ENCODE data around the gene LGALS9.

Gene LGALS9

DNA sequence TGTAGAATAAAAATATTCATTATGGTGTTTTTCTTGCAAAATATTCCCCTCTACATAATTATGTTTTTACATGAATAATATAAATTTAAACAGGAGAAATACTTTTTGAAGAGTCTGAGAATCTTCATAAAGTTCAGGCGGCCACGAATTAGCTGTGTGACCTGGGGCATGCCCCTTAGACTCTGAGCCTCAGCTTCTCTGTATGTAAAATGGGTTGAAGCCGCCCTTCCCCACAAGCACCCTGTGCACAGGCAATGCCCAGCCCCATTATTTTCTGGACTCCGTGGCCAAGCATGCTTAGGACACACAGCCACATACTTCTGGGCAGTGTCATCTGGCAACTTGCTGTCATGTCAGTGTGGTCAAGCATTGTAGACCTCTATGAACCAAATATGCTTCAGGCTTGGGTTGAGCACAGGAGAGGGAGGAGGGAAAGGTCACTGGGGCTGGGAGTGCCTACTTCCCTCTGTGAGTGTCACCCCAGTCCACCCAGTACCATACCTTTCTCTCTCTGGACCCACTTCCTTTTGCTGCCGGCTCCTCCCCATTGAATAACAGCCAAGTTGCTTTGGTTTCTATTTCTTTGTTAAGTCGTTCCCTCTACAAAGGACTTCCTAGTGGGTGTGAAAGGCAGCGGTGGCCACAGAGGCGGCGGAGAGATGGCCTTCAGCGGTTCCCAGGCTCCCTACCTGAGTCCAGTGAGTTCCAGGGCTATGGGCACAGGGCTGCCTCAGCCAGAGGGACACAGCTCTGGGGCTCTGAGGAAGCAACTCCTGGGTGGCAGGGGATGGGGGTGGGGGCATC lies at the start of gene LGALS9:
LGALS9 (plus strand) TSS at position 582 of the 804 bp plus-strand sequence; CDS start at position 660, 78 bp downstream.
- peak in 1 of 2 experiments; percentile 21 for DNase-seq

DNA sequence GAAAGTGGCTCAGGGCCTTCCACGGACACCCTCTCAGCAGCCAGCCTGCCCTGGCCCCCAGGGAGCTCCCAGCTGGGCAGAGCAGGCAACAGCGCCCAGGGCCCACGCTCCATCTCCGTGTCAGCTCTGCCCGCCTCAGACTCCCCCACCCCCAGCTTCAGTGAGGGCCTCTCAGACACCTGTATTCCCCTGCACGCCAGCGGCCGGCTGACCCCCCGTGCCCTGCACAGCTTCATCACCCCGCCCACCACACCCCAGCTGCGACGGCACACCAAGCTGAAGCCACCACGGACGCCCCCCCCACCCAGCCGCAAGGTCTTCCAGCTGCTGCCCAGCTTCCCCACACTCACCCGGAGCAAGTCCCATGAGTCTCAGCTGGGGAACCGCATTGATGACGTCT lies 48.3 kb upstream of the LGALS9 start:
- no peak for DNase-seq

DNA sequence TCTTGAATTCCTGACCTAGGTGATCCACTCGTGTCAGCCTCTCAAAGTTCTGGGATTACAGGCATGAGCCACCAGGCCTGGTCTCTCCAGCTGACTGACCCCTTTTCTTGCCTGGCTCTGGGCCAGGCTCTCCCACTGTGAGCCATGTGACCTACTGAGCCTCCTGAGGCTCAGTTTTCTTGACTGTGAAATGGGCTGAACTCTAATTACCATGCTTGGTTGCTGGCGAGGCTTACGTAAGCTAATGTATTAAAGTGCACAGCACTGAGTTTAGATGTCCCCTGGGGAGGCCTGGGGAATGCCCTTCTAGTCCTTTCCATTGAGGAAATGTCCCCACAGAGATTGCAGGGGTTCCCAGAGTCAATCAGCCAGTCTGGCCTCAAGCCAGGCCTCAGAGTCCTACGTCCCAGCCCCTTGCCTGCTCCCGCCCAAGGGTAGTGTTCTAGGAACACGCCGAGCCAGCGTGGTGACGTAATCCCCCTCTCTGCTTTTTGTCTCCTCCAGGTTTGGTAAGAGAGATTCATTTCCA lies 45.8 kb upstream of the LGALS9 start:
- DNase-seq: no peak

DNA sequence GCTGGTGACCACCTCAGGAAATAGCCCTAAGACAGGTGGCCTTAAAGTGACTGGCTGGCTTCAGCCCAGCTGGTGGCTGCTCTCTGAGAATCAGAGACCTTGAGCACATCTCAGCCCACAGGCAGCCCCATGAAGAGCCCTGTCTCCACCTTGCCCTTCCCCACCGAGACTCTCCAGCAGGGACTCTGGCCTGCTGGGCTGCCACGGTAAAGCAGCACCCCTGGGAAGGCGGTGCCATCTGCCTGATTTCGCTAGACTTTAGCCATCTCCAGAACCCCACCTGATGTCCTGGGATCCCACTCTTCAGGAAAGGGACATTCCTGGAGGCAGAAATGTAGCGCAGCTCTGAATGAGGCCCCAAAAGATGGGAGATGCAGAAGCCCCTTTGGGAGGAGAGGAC lies 45.2 kb upstream of the LGALS9 start:
- DNase-seq: no peak

DNA sequence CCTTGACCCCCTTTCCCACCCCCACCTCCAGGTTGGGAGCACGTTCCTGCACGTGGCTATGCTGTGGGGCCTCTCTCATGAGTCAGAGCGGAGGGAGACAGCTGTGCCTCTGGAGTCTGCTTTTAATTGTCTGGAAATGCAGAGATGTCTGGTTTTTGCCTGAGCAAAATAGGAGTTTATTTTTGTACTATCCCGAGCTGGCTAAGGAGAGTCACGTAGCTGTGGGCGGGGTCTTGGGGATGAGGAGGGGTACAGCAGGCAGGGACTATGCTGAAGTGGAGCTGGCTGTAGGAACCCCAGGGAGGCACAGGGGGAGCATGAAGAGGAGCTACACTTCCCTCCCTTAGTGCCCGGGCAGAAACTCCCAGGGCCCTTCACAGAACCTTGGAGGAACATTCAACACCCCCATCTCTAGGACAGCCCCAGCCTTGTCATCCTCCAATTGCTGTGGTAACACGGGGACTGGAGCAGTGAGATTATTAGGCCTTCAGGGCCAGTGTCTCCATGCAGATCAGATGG lies 44.7 kb upstream of the LGALS9 start:
- DNase-seq: no peak

DNA sequence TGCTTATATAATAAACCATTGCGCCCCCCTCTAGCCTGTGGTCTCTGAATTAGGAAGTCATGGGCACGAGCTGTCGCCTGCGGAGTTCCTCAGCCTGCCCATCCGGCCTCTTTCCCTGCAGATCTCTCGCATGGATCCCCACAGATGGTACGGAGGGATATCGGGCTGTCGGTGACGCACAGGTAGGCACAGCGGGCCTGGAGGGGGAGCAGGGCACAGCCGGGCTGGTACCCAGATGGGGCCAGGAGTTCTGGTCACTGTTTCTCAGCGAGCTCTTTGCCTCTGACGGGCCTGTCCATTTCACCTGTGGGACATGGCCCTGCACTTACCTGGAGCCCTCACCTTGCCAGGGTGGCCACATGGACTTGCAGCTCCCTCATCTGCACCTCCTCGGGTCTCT lies 42.6 kb upstream of the LGALS9 start:
- DNase-seq: no peak

DNA sequence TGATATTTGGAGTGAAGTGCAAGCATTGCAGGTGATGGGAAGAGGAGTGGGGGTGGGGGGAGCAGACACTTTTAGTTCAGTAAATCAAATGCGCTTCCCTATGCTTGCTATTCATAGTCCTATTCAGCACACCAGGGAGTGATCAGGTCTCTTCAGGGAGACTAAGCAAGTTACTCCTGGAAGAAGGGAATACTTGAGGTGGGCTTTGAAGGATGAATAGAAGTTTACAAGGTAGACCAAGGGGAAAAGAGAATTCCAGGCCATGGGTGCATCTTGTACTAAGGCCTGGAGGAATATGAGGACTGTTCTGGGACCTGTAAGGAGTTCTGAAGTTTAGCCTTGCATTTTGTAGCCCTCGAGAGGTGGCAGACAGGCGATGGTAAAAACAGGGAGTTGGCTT lies 40.1 kb upstream of the LGALS9 start:
- DNase-seq: no peak

DNA sequence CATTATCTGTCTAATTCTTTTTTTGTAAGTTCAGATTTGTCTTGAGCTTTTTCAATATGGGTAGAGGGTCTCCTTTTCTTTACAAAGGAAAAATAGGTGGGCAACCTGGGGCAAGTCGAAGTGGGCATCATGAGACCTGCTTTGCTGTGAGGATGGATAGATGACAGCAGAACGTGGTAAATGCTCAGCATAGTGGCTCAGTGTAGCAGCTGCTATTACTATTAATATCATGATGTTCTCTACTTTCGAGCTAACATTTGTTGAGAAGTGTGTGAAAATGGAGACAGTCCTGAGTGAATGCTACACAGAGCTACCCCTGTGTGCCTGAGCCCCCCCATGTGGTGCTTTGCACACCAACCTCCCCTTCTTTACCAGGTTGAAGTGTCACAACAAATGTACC lies 39.0 kb upstream of the LGALS9 start:
- DNase-seq: no peak

DNA sequence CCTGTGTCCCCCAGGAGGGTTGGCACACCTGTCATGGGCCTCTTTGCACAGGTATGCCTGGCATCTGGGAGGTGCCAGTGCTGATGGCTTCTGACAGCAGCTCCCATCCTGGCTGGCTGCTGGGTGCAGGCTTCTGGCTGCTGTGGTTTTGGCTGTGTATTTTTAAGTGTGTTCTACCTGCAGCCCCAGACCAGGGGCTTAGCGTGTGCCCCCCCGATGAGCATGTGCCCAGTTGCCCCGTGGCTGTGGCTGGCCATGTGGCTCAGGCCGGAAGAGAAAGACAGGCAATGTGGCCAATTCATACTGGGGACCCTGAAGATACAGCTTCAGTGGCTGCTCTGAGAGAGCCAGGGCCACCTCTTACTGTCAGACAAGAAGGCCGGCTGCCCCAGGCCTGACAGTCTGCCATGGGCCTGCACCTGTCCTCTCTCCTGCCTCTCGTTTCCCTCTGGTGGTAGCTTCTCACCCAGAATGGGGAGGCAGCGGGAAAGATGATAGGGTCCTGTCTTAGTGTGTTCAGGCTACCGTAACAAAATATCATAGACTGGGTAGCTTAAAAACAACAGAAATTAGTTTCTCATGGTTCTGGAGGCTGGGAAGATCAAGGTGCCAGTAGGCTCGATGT lies 37.6 kb upstream of the LGALS9 start:
- DNase-seq: no peak

DNA sequence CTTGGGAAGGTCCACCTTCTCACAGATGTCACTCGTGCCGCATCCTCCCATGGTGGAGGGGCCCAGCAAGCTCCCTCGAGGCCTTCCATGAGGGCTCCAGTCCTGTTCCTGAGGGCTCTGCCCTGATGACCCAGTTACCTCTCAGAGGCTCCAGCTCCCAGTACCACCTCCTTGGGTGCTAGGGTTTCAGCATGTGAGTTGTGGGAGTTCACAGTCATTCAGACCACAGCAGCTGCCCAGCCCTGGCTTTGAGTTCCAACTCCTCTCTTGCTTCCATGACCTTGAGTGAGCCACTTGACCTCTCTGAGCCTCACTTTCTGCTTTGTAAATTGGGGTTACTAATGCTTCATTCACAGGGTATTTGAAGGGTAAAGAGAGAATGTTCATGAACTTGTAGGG lies 37.1 kb upstream of the LGALS9 start:
- no peak for DNase-seq

DNA sequence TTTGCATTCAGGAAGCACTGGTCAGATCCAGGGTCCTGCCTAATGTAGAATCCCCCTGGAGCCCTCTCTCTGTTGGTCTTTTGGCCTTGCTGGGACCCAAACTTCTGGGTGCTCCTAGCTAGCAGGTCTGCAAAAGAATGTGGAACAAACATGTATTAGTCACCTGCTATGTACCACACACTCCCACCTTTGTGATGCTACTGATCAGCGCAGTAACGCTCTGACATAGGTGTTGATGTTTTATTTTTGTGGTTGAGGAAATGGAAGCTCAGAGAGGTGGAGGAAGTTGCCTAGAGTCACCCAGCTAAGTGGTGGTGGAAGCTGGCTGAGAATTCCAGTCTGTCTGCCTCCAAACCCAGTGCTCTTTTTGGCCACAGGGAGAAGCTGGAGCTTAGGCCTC lies 35.8 kb upstream of the LGALS9 start:
- DNase-seq: no peak

DNA sequence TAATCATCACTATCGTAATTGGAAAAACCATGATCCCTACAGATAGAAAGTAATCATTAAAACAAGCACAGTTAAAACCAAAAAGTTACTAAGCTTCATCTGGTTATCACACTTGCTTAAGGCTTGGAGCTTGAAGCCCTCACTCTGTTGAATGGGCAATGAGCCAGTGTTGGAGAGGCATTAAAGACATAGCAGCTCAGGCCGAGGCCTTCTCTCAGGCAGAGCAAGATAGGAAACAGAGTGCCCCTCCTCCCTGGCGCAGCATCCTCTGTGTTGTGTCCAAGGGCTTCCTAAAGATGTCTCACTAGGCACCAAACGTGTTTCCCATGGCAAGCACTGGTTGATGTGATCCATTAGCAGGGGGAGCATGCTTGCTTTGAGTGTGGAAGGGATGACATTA lies 34.9 kb upstream of the LGALS9 start:
- no peak for DNase-seq

DNA sequence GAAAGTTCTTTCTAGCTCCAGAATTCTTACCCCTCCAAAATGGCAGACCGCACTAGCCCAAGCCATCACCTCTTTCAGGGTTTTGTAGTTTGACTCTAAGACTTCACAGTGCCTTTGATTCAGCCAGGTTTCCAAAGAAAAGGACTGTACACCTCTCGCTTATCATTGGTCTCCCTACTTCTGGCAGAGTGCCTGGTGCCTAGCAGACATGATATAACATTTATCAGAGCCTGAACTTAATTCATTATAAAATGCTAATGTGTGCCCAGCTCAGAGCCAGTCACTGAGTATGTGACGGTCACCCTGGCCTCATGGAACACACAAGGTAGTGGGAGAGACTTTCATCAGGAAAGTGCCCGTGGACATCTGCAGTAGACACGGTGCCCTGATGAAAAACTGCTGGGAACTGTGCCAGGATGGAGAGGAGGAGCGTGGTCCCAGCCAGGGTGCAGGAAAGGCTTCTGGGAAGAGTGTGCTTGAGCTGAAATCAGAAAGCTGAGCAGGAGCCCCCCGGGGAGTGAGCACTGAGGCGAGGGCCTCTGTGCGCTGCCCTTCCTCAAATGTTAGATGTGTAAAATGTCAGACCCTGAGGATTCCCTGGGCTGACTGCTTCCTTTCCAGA lies 34.3 kb upstream of the LGALS9 start:
- DNase-seq: no peak

DNA sequence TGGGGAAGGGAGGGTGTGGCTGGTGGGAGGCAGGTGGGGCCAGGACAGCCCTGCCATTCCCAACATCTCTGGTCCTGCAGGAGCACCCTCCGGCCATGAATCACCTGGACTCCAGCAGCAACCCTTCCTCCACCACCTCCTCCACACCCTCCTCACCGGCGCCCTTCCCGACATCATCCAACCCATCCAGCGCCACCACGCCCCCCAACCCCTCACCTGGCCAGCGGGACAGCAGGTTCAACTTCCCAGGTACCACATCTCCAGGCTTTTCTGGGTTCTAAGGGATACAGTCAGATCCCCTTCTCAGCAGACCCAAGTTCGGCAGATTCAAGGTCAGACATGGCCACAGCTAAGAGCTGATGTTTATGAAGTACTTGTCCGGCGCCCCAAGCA lies 33.8 kb upstream of the LGALS9 start:
- DNase-seq: no peak

DNA sequence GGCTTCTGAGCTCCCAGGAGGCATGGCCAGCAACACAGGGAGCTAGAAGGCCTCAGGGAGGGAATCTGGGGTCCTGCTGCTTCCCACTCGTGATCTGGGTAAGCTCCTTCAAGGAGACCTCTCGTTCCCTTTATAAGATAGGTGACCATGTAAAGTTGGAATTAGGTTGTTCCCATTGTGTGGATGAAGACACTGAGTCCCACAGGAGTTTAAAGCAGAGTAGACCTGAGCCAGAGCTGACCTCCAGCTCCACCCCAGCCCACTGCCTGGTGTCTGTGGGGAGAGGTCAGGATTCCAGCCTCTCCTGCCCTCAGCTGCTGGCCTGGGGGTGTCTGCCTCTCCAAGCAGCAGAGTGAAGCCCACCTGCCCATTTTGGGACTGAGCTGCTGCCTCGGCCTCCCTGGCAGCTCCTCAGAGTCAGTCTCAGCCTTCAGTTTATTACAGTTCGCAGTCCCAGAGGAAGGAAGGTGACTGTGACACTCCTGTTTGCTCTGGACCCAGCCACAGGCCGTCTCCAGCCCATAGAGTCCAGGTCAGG lies 33.1 kb upstream of the LGALS9 start:
- DNase-seq: no peak

DNA sequence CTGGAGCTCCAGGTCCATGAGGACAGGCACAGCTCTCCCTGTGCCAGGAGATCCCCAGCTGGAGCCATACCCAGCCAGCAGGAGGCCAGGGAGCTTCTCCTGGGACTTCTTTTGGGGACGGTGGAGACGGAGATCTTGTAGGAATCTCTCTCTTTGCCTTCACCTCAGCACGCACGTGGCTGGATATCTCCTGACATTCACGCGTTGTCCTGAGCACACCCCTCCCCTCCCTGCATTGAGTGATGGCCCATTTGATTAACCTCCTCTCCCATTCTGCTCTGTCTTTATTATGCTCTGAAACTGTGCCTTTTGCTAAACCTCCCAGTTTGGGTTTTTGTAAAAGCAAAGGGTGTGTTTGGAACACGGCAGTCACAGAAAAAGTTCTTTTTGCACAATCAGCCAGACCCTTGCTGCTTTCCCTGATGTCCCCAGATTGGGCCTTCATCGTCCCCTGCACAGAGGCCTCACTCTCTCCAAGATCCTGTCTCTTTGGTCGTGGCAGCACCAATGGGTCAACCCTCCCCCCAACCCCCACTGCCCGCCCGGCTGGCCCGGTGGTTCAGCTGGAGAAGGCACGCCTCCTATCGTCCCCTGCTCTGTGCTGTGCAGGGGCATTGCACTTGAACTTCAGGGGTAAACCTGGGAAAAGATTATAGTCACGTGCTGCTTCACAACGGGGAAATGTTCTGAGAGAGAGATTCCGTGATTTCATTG lies 32.5 kb upstream of the LGALS9 start:
- DNase-seq: no peak

DNA sequence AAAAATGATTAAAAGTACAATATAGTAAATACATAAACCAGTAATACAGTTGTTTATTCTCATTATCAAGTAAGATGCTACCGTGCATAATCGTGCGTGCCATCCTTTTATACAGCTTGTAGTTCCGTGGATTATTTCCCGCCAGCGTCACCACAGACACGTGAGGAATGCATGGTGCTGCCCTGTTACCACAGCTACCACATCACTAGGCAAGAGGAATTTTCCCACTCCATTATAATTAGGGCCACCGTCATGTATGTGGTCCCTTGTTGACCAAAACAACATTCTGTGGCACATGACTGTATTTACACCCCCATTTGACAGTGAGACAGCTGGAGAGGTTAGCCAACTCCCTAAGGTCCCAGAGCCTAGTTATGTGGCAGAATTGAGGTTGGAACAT lies 30.5 kb upstream of the LGALS9 start:
- no peak for DNase-seq

DNA sequence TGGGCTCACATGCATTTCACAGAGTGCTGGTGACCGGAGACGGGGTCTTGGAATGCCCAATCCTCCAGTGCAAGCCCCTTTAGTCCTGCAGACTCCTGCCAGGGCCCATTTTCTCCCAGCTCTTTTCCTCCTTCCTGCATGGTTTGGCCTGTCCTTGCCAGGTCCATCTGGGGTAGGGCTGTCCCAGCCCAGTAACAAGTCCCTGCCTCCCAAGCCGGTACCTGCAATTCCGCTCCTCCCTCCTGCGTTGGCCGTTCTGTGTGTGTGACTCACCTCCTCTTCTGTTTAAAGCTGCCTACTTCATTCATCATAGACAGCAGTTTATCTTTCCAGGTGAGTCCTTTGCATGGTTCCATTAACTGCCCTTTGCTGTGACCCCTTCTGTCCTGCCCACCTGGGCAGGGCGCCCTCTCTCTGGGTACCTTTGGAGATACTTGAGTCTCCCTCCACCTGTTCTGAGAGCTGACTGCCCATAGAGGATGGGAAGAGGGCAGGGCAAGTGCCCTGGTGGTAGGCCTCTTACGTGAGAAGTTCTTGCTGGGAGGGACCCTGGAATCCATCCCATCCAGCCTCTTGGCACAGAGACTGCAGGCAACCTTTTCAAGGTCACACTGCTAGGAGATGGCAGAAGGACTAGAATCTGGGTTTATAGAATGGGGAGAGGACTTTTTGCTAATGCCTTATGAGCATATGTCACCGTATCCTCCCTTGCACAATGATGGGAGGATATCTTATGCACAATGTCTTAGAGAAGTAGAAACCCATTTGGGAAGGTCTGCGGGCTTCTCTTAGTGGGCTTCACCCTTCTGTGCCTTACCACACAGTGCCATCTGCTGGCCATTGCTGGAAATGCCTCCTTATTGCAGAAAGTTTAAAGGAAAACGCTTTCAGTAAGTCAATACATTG lies 29.7 kb upstream of the LGALS9 start:
- peak; percentile 69 to 83 for DNase-seq

DNA sequence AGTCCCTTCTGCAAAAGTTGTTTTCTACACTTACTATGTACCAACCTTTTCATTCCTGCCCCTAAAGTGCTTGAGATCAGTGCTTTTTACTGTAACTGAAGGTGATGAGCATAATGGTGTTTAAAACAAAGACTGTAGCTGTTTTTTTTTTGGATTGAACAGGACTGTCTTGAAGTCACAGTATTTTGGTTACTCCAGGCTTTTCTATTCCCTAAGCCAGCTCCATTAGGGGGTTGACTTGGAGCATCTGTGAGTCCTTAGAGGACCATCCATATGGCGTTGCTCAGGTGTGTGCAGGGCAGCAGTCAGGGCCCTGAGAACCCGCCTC lies 29.0 kb upstream of the LGALS9 start:
- DNase-seq: no peak

DNA sequence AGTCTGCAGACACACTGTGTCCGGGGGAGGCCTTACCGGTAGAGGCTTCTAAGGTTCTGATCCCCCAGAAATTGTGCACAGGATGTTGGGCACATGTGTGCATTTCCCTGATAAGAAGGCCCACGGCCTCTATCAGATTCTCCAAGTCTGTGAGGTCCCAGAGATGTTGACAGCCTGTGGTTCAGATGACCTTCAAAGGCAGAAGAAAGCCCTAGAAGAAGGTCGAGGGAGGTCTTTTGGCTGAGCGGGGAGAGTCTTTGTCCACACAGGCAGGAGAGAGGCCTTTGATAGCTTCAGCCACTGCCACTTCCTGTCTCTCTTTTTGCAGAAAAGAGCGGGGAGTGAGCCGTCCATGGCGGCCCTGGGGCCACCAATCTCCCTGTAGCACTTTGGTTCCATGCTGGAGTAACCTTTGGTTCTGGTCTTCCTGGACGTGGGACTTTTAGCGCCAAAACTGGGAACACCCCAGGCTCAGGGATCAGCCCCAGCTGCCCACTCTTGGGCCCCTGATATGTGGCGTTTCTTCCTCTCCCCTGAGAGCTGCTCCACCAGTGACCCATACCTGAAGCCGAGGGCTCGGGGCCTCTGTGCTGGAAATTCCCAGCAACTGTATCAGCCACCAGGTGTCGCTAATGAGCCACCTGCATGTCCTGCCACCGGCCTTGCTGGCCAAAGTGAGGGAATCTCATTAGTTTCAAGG lies 28.1 kb upstream of the LGALS9 start:
- peak; percentile 55 to 70 for DNase-seq

DNA sequence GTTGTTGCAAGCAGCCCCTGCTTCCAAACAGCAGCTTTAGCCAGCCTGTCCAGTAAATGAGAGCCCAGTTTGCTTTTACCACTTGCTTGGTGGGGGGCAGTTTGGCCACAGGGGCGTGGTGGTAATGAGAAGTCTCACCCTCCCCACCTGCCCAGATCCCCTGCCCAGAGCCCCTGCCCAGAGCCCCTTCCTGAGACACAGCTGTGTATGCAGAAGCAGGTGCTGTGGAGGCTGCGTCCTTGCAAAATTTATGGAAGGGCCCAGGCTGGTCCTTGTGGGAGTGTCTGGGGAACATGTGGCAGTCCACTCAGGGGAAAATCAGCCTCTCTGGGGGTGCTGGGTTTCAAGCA lies 27.6 kb upstream of the LGALS9 start:
- DNase-seq: no peak

Measured in stimulated activated CD4-positive, alpha-beta T cell treated with anti-CD3 and anti-CD28 coated beads, Interleukin-4, amount 100 ng/mL, for 4 hours (primary cell).